A673 (cell line): ENCODE measurements around the gene USH1C. TPM values are rescaled to one million over a fixed set of nuclear protein-coding genes. Genes with fewer than 3 reads are reported as not detected.

ENCODE experiments used
- BruUV-seq: library from RNA; stranded (reverse); fragments of 400-500 nt; replicated peaks from 2 replicates; lab custom pipeline; 2021; lab: Mats Ljungman, UMichigan
- CTCF ChIA-PET: fragments of 300-600 bp; sonication (Branson Sonifier 250); formaldehyde crosslinking; loops from one replicate; lab custom pipeline; 2022; ENCODE audit warnings: antibody characterized with exemption; lab: Charles Lee
- POLR2A ChIA-PET: fragments of 300-600 bp; sonication (Branson Sonifier 250); formaldehyde crosslinking; loops from one replicate; lab custom pipeline; 2022; ENCODE audit warnings: antibody characterized with exemption; ENCODE audit not compliant: low non-redundant PET; lab: Charles Lee
- DNase-seq: peaks from one replicate; pipeline ENCODE4 v3.0.0-alpha.2; 2015; ENCODE audit warnings: low spot score
- H3K27ac ChIP-seq: fragments of 200-600 bp; sonication (generic); 2 replicates; pipeline ENCODE4 v1.5.1; 2016; ENCODE audit warnings: mixed run types, low read depth, mild to moderate bottlenecking, mixed read lengths, antibody characterized with exemption, low read length; ENCODE audit not compliant: poor library complexity, severe bottlenecking
- H3K27me3 ChIP-seq: fragments of 200-600 bp; sonication (generic); replicated peaks from 2 replicates; pipeline ENCODE4 v1.6.1; 2017; ENCODE audit warnings: mixed run types, low read depth, mild to moderate bottlenecking, mixed read lengths, antibody characterized with exemption, low read length; ENCODE audit not compliant: insufficient read depth, poor library complexity
- H3K36me3 ChIP-seq: fragments of 200-600 bp; sonication (generic); 2 replicates; pipeline ENCODE4 v1.6.1; 2016; ENCODE audit warnings: mixed run types, mild to moderate bottlenecking, mixed read lengths, antibody characterized with exemption, low read length; ENCODE audit not compliant: insufficient read depth, poor library complexity, severe bottlenecking
- H3K4me1 ChIP-seq: fragments of 200-600 bp; sonication (generic); 2 replicates; pipeline ENCODE4 v1.6.1; 2017; ENCODE audit warnings: mixed run types, mild to moderate bottlenecking, mixed read lengths, antibody characterized with exemption, low read length; ENCODE audit not compliant: insufficient read depth, poor library complexity, severe bottlenecking
- H3K4me3 ChIP-seq: fragments of 200-600 bp; sonication (generic); 2 replicates; pipeline ENCODE4 v1.5.1; 2016; ENCODE audit warnings: low read depth, mixed run types, mild to moderate bottlenecking, mixed read lengths, low read length; ENCODE audit not compliant: poor library complexity, severe bottlenecking
- H3K9me3 ChIP-seq: fragments of 200-600 bp; sonication (generic); 2 replicates; pipeline ENCODE4 v1.6.1; 2016; ENCODE audit warnings: mixed run types, low read depth, mild to moderate bottlenecking, mixed read lengths, antibody characterized with exemption, low read length; ENCODE audit not compliant: poor library complexity, severe bottlenecking
- EZH2 ChIP-seq: fragments of 200-600 bp; sonication (generic); IDR thresholded peaks from 2 replicates; pipeline ENCODE4 v1.6.1; 2017; ENCODE audit warnings: borderline replicate concordance, low read depth, mild to moderate bottlenecking, mixed read lengths, antibody characterized with exemption, low read length; ENCODE audit not compliant: poor library complexity, severe bottlenecking
- intact Hi-C: fragments of 100-400 bp; cut with micrococcal nuclease; formaldehyde crosslinking; loops from one replicate; pipeline ENCODE4 v1.10.0; 2022; ENCODE audit not compliant: unreplicated experiment
- total RNA-seq: library from RNA; stranded (reverse); gene quantifications from 2 replicates; pipeline ENCODE4 v1.2.3, GENCODE V29; 2021
- TF ChIP-seq, protein P1 (sequence below): fragments of 300-800, 200-600 bp; sonication (generic); conservative IDR thresholded peaks from 2 replicates; pipeline ENCODE4 v1.5.1; 2017; ENCODE audit warnings: low read depth, mild to moderate bottlenecking, antibody characterized with exemption, low read length, moderate library complexity, mixed read lengths

The USH1C gene
- total RNA-seq, 1 experiment from 2014 or later: not detected

DNA sequence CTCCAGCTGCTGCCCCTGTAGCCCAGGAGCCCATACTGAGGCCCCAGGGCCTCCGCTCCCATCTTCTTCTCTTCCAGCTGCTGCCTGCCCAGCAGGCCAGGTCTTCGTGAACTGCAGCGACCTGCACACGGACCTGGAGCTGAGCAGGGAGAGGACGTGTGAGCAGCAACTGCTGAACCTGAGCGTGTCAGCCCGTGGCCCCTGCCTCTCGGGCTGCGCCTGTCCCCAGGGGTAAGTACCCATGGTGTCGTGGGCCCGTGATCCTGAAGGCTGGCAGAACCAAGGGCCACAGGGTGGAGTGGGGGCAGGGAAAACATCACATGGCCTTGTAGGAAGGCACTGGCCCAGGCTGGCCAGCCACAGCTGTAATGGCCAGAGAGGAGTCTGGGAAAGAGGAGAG lies 34.1 kb upstream of the USH1C start:
- TF ChIP-seq, protein P1, sequence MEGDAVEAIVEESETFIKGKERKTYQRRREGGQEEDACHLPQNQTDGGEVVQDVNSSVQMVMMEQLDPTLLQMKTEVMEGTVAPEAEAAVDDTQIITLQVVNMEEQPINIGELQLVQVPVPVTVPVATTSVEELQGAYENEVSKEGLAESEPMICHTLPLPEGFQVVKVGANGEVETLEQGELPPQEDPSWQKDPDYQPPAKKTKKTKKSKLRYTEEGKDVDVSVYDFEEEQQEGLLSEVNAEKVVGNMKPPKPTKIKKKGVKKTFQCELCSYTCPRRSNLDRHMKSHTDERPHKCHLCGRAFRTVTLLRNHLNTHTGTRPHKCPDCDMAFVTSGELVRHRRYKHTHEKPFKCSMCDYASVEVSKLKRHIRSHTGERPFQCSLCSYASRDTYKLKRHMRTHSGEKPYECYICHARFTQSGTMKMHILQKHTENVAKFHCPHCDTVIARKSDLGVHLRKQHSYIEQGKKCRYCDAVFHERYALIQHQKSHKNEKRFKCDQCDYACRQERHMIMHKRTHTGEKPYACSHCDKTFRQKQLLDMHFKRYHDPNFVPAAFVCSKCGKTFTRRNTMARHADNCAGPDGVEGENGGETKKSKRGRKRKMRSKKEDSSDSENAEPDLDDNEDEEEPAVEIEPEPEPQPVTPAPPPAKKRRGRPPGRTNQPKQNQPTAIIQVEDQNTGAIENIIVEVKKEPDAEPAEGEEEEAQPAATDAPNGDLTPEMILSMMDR: no peak
- TF ChIP-seq EZH2: no peak
- H3K27ac ChIP-seq: no peak overlapping the region
- intact Hi-C loops: no loop called here
- H3K36me3 ChIP-seq: no peaks in the 10 kb centered on the region
- no peak overlapping the region for H3K4me3 ChIP-seq
- no peak for DNase-seq
- CTCF ChIA-PET: no interaction called here
- POLR2A ChIA-PET: no interaction called here
- H3K4me1 ChIP-seq: no peaks in the 10 kb centered on the region
- peaks cover 8% of the 10 kb centered on the region for H3K27me3 ChIP-seq
- no peaks in the 10 kb centered on the region for H3K9me3 ChIP-seq
- no TSS peak for BruUV-seq

DNA sequence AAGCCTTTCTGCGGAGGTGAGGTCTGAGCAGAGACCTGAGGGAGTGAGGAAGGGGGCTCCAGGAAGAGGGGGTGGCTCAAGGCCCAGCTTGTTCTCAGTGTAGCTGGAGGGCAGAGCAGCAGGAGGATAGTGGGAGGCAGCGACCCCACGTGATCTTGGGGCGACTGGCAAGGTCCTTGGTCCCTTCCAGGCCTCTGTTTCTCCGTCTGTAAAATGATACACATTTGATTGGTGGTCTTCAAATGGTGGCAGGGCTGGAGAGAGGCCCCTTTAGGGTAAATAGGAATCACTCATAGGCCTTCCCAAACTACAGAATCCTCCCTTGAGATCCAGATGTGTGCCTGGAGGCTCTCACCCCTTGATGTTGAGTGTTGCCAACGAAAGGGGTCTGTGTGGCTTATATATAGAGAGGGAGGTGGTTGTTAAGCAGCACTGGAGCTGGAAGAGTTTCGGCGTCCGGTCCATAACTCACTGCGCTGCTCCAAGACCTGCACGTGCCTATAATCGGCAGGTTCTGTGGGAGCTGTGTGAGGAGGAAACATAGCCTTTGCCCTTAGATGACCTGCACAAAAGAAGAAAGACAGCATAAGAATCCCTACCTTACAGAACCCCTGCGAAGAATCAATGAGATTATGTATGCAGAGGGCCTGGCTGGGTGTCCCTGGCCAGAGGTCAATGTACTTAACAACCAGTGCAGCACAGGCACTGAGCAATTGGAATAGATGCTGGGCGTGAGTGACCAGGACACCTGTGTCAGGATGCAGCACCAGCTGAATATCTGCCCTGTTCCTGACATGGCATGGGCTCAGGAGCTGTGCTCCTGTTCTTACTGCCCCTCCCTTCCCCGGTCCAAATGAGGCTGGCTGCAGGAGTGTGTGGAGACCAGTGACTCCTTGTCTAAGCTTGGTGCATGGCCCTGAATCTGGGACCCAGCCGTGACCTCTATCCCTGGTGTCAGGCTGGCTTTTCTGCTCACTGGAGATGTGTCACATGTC lies 31.5 kb upstream of the USH1C start:
- no peaks in the 10 kb centered on the region for H3K4me1 ChIP-seq
- TF ChIP-seq, protein P1: no peak
- TF ChIP-seq EZH2: no peak
- H3K4me3 ChIP-seq: no peak overlapping the region
- H3K27me3 ChIP-seq: no peaks in the 10 kb centered on the region
- no TSS peak for BruUV-seq
- DNase-seq: no peak
- no peak overlapping the region for H3K27ac ChIP-seq
- ChIA-PET CTCF (no interaction called here), POLR2A (no interaction called here)
- intact Hi-C loops: no loop called here
- no peaks in the 10 kb centered on the region for H3K36me3 ChIP-seq
- H3K9me3 ChIP-seq: no peaks in the 10 kb centered on the region

DNA sequence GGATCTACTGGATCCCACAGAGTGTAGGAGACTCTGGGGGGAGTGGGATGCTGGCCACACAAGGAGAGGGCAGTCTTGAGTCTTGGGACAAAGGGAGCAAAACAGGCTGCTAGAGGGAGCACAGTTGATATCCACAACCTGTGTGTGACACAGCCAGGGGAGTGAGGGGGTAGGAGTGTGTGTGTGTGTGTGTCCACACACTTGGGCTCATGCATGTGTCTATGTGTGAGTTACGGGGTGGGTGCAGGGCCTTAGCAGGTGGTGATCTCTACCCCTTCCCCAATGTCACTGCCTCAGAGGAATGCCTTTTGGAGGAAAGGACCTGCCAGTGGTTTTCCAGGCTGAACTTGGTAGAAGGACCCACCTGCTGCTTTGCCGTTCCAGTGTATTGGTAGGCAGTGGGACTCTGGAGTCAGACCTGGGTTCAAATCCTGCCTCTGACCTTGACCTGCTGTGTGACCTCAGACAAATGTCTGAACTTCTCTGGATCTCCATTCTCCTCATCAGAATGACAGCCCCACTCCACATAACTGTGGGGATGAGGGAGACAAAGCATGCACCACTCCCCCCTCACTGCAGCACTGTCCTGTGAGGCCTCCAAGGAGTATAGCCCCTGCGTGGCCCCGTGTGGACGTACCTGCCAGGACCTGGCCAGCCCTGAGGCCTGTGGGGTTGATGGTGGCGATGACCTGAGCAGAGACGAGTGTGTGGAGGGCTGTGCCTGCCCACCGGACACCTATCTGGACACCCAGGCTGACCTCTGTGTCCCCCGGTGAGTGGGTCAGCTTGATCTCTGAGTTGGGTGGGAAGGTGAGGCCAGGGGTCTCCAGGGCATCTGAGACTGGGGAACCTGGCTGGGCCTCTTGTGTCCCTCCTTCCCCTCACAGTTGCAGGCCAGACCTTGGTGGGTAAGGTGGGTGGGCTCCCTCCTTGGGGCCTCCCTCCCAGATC lies 30.2 kb upstream of the USH1C start:
- CTCF ChIA-PET: no interaction called here
- BruUV-seq: no TSS peak
- TF ChIP-seq EZH2: no peak
- TF ChIP-seq, protein P1: no peak

More for the DNA sequence above, 30.2 kb upstream of the USH1C start:
- Histone ChIP-seq H3K27ac (no peak overlapping the region), H3K9me3 (no peaks in the 10 kb centered on the region), H3K36me3 (no peaks in the 10 kb centered on the region), H3K27me3 (no peaks in the 10 kb centered on the region), H3K4me1 (no peaks in the 10 kb centered on the region), H3K4me3 (no peak overlapping the region)
- no peak for DNase-seq
- intact Hi-C loops: no loop called here
- POLR2A ChIA-PET: no interaction called here
